Activated T-cell treated with anti-CD3 and anti-CD28 coated beads, Interleukin-2, amount 50 U/mL, for 48 hours (primary cell): Measurements from ENCODE around the gene PLEKHA8.

ENCODE experiments used
- DNase-seq, 2 experiments: peaks; one replicate each; pipeline ENCODE4 v3.0.0-alpha.2; 2020

The PLEKHA8 gene

GRCh38 chr7:30172451-30172850 lies 144.2 kb downstream of the PLEKHA8 start:
- no peak for DNase-seq

GRCh38 chr7:30173058-30173897 lies 145.1 kb downstream of the PLEKHA8 start:
- no peak for DNase-seq

- no peak for DNase-seq
These were observed 147.0 kb downstream of the PLEKHA8 start for GRCh38 chr7:30175180-30175579.

GRCh38 chr7:30175636-30176147 lies 147.5 kb downstream of the PLEKHA8 start:
- no peak for DNase-seq

GRCh38 chr7:30176463-30177109 lies 148.4 kb downstream of the PLEKHA8 start:
- no peak for DNase-seq

GRCh38 chr7:30177186-30177585 lies 149.0 kb downstream of the PLEKHA8 start:
- DNase-seq = no peak

GRCh38 chr7:30177965-30178364 lies 149.8 kb downstream of the PLEKHA8 start:
- no peak for DNase-seq

GRCh38 chr7:30178748-30179436 lies 150.7 kb downstream of the PLEKHA8 start:
- no peak for DNase-seq
